Upper lobe of left lung (tissue), 6 donors: Measurements from ENCODE around the gene TNFSF11. TPM values are rescaled to one million over a fixed set of nuclear protein-coding genes. Genes with fewer than 3 reads are reported as not detected.

Source experiments
- ATAC-seq, 2 donors: fragments of 200-7000 bp; cut with Tn5 transposase; one replicate each; pipeline ENCODE4 v1.9.1; 2022; ENCODE audit warnings: mild to moderate bottlenecking in 2 of 2, moderate library complexity in 2 of 2; ENCODE audit not compliant: low FRiP score in 2 of 2
- DNase-seq, 2 donors: peaks; one replicate each; pipeline ENCODE4 v3.0.0-alpha.2; 2019 to 2020
- H3K27ac ChIP-seq, 4 donors: fragments of 200-600 bp; sonication (generic); one replicate each; pipeline ENCODE4 v1.5.1; 2016 to 2019
- H3K27me3 ChIP-seq, 4 donors: fragments of 200-600 bp; sonication (generic); one replicate each; pipeline ENCODE4 v1.5.1; 2017 to 2019
- H3K36me3 ChIP-seq, 4 donors: fragments of 200-600 bp; sonication (generic); one replicate each; pipeline ENCODE4 v1.5.1; 2016 to 2019
- H3K4me1 ChIP-seq, 4 donors: fragments of 200-600 bp; sonication (generic); one replicate each; pipeline ENCODE4 v1.5.1; 2018 to 2019
- H3K4me3 ChIP-seq, 4 donors: fragments of 200-600 bp; sonication (generic); one replicate each; pipeline ENCODE4 v1.5.1; 2017 to 2019; ENCODE audit warnings: mild to moderate bottlenecking in 2 of 4, moderate library complexity in 1 of 4
- H3K9me3 ChIP-seq, 4 donors: fragments of 200-600 bp; sonication (generic); one replicate each; pipeline ENCODE4 v1.5.1; 2018 to 2019
- EP300 ChIP-seq, 4 donors: sonication (generic); formaldehyde crosslinking; IDR thresholded peaks; one replicate each; pipeline ENCODE4 v1.5.1; 2017; ENCODE audit warnings: antibody characterized with exemption in 4 of 4, control low read depth in 2 of 4
- POLR2A ChIP-seq, 4 donors: fragments of 450-650 bp; IDR thresholded peaks; one replicate each; pipeline ENCODE4 v1.5.1; 2016 to 2017; ENCODE audit warnings: antibody characterized with exemption in 4 of 4, mild to moderate bottlenecking in 2 of 4
- POLR2AphosphoS5 ChIP-seq, 2 donors: sonication (generic); formaldehyde crosslinking; IDR thresholded peaks; one replicate each; pipeline ENCODE4 v1.5.1; 2017; ENCODE audit warnings: antibody characterized with exemption in 2 of 2
- WGBS, 2 donors: methylation state at CpG; one replicate each; pipeline ENCODE4 v1.1.5; 2017 to 2018; 5-methylcytosine and 5-hydroxymethylcytosine counted together
- total RNA-seq, 6 donors: library from RNA; depleted of rRNA in 4 of 6; stranded (reverse); fragments of >200 nt in 4 of 6; gene quantifications; one replicate each; pipeline versions ENCODE4 v1.1.0 to v1.2.1, GENCODE V29; 2016 to 2021
- TF ChIP-seq, protein P1 (sequence below), 6 experiments: fragments of 450-650 bp in 4 of 6; fragments of 200-600 bp in 2 of 6; sonication (generic) in 2 of 6; IDR thresholded peaks; one replicate each; pipeline ENCODE4 v1.5.1; 2016 to 2019; ENCODE audit warnings: antibody characterized with exemption in 6 of 6
- donor health status: DM: no; HTN: no; CAD: no; lungs with moderate emphysema.
- donor health status: DM: no; HTN: yes; CAD: no; lungs with severe emphysema.

TNFSF11 gene
- total RNA-seq, 6 donors from 2014 or later: not detected

DNA sequence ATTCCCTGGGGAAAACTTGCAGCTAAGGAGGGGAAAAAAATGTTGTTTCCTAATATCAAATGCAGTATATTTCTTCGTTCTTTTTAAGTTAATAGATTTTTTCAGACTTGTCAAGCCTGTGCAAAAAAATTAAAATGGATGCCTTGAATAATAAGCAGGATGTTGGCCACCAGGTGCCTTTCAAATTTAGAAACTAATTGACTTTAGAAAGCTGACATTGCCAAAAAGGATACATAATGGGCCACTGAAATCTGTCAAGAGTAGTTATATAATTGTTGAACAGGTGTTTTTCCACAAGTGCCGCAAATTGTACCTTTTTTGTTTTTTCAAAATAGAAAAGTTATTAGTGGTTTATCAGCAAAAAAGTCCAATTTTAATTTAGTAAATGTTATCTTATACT lies 33.6 kb downstream of the TNFSF11 start:
- DNase-seq: no peak

DNA sequence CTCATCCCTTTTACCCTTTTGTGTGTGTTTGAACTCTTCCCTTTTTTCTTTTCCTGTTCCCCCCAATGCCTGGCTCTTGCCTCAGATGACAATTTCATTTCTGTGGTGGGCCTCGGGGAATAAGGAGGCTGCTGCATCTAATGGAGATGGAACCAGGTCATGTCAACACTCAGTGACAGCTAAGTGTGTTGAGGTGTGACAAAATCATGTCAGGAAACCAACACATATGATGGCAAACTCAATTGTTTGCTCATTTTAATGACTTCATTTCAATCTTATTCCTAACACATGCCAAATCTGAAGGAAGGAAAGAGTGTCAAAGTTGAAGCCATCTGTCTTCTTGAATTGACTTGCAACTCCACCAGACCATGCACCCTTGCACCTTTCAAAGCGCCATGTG lies 36.7 kb downstream of the TNFSF11 start:
- H3K36me3 ChIP-seq: no peaks in the 10 kb centered on the region
- H3K27ac ChIP-seq: no peak overlapping the region
- DNase-seq (no peak), ATAC-seq (no peak)
- no peak for TF ChIP-seq POLR2A (IDR thresholded peaks at IDR 0.05)
- H3K27me3 ChIP-seq: no peaks in the 10 kb centered on the region
- 70 to 90% methylated on average over 2 of the region's 2 CpGs for WGBS, 2 donors
- H3K9me3 ChIP-seq: no peaks in the 10 kb centered on the region
- H3K4me3 ChIP-seq: no peak overlapping the region
- no peaks in the 10 kb centered on the region for H3K4me1 ChIP-seq

More for the DNA sequence above, 33.6 kb downstream of the TNFSF11 start:
- Histone ChIP-seq H3K9me3 (no peaks in the 10 kb centered on the region), H3K27me3 (no peaks in the 10 kb centered on the region), H3K4me1 (peaks cover 0 to 5% (median 0%) of the 10 kb centered on the region in 4 donors), H3K4me3 (no peak overlapping the region), H3K36me3 (no peaks in the 10 kb centered on the region), H3K27ac (no peak overlapping the region)
- ATAC-seq: no peak
- TF ChIP-seq, protein P1, sequence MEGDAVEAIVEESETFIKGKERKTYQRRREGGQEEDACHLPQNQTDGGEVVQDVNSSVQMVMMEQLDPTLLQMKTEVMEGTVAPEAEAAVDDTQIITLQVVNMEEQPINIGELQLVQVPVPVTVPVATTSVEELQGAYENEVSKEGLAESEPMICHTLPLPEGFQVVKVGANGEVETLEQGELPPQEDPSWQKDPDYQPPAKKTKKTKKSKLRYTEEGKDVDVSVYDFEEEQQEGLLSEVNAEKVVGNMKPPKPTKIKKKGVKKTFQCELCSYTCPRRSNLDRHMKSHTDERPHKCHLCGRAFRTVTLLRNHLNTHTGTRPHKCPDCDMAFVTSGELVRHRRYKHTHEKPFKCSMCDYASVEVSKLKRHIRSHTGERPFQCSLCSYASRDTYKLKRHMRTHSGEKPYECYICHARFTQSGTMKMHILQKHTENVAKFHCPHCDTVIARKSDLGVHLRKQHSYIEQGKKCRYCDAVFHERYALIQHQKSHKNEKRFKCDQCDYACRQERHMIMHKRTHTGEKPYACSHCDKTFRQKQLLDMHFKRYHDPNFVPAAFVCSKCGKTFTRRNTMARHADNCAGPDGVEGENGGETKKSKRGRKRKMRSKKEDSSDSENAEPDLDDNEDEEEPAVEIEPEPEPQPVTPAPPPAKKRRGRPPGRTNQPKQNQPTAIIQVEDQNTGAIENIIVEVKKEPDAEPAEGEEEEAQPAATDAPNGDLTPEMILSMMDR (IDR thresholded peaks at IDR 0.05): no peak
- no peak for TF ChIP-seq POLR2AphosphoS5 (IDR thresholded peaks at IDR 0.05)
- TF ChIP-seq POLR2A (IDR thresholded peaks at IDR 0.05): no peak
- TF ChIP-seq EP300 (IDR thresholded peaks at IDR 0.05): no peak
- 78 to 81% methylated on average over 2 of the region's 2 CpGs for WGBS, 2 donors

- no peak for TF ChIP-seq EP300 (IDR thresholded peaks at IDR 0.05)
- TF ChIP-seq, protein P1 (IDR thresholded peaks at IDR 0.05): no peak
- TF ChIP-seq POLR2AphosphoS5 (IDR thresholded peaks at IDR 0.05): no peak
- TF ChIP-seq POLR2A (IDR thresholded peaks at IDR 0.05): no peak
- H3K4me1 ChIP-seq: no peaks in the 10 kb centered on the region
- H3K9me3 ChIP-seq: no peaks in the 10 kb centered on the region
- no peaks in the 10 kb centered on the region for H3K27me3 ChIP-seq
- DNase-seq (no peak), ATAC-seq (no peak)
- H3K4me3 ChIP-seq: no peak overlapping the region
- no peaks in the 10 kb centered on the region for H3K36me3 ChIP-seq
- 91 to 93% methylated on average over 2 of the region's 2 CpGs for WGBS, 2 donors
- H3K27ac ChIP-seq: no peak overlapping the region
Observed at GRCh38 chr13:42611086-42611779, 37.3 kb downstream of the TNFSF11 start.

DNA sequence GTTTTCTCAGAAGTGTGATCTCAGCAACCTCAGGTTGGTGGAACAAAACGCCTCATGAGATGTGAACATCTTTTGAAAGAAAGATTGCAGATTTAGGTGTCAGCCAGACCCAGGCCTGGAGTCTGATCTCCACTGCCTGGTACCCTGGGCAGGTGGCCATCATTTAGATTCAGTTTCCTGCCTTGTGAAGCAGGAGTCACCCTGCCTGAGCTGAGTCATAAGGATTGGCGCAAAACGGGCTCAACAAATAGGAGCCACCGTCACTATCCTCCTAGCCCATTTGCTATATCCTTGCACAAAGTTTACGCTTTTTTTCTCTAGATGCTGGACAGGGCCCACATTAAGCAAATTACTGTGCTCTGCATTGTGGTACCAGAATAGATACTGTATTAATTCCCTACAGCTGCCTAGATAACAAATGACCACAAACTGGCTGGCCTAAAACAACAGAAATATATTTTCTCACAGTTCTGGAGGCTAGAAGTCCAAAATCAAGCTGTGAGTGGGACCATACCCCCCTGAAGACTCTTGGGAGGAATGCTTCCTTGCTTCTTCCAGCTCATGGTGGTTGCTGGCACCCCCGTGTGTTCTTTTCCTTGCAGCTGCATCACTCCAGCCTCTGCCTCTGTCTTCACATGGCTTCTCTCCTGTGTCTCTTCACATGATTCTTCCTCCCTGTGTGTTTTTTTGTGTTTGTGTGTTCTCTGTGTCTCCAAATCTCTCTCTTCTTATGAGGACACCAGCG lies 38.2 kb downstream of the TNFSF11 start:
- no peaks in the 10 kb centered on the region for H3K9me3 ChIP-seq
- WGBS, 2 donors: 76 to 82% methylated on average over 7 of the region's 7 CpGs
- no peak for DNase-seq
- no peak for ATAC-seq
- TF ChIP-seq, protein P1 (IDR thresholded peaks at IDR 0.05): no peak
- TF ChIP-seq EP300 (IDR thresholded peaks at IDR 0.05): no peak
- TF ChIP-seq POLR2A (IDR thresholded peaks at IDR 0.05): no peak
- TF ChIP-seq POLR2AphosphoS5 (IDR thresholded peaks at IDR 0.05): no peak
- H3K27ac ChIP-seq: no peak overlapping the region
- H3K4me3 ChIP-seq: no peak overlapping the region
- no peaks in the 10 kb centered on the region for H3K36me3 ChIP-seq
- H3K27me3 ChIP-seq: no peaks in the 10 kb centered on the region
- H3K4me1 ChIP-seq: no peaks in the 10 kb centered on the region

DNA sequence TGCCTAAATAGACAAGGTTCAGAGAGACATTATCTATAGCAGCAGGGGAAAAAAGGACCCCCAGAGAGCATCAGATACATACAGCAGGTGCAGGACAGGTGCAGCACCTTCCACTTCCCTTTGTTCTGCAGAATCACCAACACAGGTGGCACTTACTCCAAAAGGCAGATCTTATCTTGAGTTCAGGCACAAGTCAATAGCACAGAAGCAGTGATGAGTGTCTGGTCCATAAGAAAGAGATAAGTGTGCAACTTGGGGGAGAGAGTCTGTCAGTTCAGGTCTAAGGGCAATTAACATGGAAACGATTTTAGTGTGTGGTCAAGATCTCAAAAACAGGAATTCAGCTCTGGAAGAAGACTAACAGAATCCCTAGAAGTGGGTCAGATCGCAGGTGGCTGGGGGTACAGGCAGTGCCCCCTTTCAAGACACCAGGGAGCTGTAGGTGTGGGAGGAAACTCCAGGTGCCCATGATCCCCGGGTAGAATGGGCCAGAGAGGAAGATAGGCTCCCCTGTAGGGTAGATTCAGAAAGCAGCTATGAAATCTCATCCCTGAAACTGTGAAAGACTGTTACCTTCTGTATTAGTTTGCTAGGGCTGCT lies 40.6 kb downstream of the TNFSF11 start:
- no peak for TF ChIP-seq POLR2A (IDR thresholded peaks at IDR 0.05)
- no peak for TF ChIP-seq POLR2AphosphoS5 (IDR thresholded peaks at IDR 0.05)
- no peak for TF ChIP-seq EP300 (IDR thresholded peaks at IDR 0.05)
- TF ChIP-seq, protein P1 (IDR thresholded peaks at IDR 0.05): no peak
- Histone ChIP-seq H3K9me3 (no peaks in the 10 kb centered on the region), H3K27me3 (no peaks in the 10 kb centered on the region), H3K4me1 (no peaks in the 10 kb centered on the region), H3K27ac (no peak overlapping the region), H3K4me3 (no peak overlapping the region), H3K36me3 (no peaks in the 10 kb centered on the region)
- 65 to 76% methylated on average over 3 of the region's 3 CpGs for WGBS, 2 donors
- ATAC-seq: no peak
- DNase-seq: no peak
